Bladder microvascular endothelial cell (primary cell): Measurements from ENCODE around the gene HMGB4. TPM values are rescaled to one million over a fixed set of nuclear protein-coding genes. Genes with fewer than 3 reads are reported as not detected.

Experiments used
- total RNA-seq: library from RNA; depleted of rRNA; stranded (reverse); fragments of >200 nt; gene quantifications from 2 replicates; pipeline ENCODE4 v1.2.3, GENCODE V29; 2014

Gene HMGB4, protein sequence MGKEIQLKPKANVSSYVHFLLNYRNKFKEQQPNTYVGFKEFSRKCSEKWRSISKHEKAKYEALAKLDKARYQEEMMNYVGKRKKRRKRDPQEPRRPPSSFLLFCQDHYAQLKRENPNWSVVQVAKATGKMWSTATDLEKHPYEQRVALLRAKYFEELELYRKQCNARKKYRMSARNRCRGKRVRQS
- not detected in 2 replicates for total RNA-seq

DNA sequence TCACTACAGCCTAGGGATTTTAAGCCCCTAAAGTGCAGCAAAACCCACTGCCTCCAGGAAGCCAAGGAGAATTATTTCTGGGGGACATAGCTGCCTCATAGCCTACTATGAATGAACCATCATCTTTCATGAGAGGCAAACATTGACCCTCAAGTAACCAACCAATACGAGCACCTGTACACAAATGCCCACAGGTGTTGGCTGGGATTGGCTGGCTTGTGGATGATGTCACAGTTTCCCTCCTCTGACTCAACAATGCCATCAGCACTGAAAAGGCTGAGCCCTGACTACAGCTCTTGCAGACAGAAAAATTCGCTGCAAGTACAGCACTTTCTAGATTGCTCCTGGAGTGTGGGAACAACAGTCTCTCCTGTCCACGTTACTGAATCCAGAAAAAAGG, at the start of gene HMGB4:
Gene HMGB4, plus strand, starts transcription at position 301 of the 400 bp plus-strand sequence. CDS start 113 bp downstream, outside the sequence.

